AG08396 (cell line): ENCODE measurements around the gene ZNF524.
"Not testable (repeated sequence)": the region's sequence is repeated elsewhere in the genome, so short reads cannot be mapped to it uniquely, and the experiment has no call there.

Experiments
- DNase-seq: peaks from one replicate; pipeline ENCODE4 v3.0.0; 2012; ENCODE audit warnings: low spot score, mixed read lengths

Gene ZNF524

DNA sequence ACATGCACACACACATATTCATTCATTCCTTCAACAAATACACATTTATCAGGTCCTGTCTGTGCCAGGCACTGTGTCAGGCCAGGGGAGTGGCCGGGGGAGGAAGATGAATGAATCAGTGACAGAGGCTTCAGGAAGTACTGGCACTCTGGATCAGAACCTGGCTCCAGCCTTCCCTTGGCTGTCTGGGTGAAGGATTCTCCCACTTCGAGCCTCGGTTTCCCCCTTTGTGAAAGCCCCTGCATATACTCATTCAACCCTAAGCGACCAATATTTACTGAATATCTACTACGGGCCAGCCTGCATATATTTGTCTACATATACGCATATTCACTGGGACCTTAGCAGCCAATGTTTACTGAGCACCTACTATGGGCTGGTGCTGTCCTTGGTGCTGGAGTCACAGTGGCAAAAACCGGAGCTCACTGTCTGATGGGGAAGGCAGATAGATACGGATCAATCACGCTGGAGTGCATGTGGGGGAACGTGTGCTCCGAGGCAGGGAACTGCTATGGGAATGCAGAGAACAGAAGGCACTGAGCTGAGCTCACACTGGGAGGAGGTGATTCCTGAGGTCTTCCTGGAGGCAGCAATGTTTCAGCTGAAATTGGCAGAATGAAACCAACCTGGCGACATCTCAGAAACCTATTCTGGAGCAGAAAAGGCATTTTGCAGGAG lies 18.8 kb upstream of the ZNF524 start:
- DNase-seq = no peak

DNA sequence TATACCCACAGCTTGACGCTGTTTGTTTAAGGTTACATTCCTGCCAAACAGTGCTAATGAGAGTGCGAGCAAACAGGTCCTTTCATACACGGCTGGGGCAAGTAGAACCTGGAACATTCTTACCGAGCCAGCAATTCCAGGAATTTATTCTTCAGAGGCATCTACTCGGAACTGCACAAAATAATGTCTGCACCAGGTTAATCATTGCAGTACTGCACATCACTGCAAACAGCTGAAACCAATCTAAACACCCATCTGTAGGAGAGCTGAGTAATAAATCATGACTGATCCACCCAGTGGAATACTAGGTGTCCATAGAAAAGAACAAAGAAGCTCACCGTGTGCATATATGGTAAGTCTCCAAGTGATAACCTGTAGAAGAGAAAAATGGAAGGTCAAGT lies 18.3 kb upstream of the ZNF524 start:
- no peak for DNase-seq

DNA sequence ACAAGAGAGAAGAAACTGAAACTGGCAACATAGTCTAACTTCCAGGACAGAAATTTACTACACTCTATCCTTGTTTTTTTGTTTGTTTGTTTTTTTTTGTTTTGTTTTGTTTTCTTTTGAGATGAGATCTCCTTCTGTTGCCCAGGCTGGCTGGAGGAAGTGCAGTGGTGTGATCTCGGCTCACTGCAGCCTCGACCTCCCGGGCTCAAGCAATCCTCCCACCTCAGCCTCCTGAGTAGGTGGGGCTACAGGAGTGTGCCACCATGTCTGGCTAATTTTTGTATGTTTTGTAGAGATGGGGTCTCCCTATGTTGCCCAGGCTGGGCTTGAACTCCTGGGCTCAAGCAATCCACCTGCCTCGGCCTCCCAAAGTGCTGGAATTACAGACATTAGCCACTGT lies 17.8 kb upstream of the ZNF524 start:
- DNase-seq = not testable (repeated sequence)

DNA sequence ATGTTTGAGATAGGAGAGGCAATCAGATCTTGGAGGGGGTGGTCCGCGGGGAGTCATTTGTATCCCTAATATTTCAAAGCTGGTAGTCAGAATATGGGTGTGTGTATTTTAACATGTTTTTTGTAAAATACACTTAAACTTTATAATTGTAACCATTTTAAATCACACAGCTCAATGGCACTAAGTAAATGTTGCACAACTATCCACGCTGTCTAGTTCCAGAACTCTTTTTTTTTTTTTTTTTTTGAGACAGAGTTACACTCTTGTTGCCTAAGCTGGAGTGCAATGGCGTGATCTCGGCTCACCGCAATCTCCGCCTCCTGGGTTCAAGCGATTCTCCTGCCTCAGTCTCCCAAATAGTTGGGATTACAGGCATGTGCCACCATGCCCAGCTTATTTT lies 16.2 kb upstream of the ZNF524 start:
- DNase-seq = not testable (repeated sequence)

DNA sequence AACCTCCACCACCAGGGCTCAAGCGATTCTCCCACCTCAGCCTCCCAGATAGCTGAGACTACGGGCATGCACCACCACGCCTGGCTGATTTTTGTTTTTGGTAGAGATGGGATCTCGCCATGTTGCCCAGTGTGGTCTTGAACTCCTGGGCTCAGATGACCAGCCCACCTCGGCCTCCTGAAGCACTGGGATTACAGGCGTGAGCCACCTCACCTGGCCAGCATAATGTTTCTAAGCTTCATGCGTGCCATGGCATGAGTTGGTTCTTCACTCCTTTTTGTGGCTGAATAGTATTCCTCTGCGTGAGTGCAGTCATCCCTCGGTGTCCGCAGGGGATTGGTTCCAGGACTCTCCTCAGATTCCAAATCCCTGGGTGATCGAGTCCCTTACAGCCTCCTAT lies 15.2 kb upstream of the ZNF524 start:
- no peak for DNase-seq

DNA sequence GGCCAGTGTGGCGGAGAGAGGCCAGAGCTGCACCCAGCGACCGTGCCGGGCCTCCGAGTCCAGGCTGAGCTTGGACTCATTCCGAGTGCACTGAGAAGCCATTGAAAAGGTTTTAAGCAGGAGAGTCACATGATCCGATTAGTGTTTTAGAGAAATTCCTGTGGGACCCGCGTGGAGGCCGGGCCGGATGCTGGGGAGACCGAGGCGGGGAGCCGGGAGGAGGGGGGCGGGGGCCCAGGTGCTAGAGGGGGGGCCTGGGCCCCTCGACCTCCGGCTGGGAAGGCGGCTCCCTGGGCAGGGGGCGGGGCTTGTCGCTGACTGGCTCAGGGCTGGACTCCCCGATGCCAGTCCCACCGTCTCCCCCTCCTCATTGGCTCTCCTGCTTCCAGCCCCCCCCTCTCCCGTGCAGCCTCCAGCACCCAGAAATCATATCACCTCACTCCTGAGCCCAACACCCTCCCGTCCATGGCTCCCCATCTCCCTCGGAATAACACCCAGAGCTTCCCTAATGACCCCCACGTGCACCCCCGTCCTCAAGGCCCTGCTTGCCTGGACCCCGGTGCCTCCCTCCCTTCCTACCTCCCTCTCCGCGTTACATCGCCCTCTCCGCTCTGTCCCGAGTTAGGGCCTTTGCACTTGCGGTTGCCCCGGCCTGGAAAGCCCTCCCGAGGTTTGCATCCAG lies 14.3 kb upstream of the ZNF524 start:
- DNase-seq = peak; percentile 75

DNA sequence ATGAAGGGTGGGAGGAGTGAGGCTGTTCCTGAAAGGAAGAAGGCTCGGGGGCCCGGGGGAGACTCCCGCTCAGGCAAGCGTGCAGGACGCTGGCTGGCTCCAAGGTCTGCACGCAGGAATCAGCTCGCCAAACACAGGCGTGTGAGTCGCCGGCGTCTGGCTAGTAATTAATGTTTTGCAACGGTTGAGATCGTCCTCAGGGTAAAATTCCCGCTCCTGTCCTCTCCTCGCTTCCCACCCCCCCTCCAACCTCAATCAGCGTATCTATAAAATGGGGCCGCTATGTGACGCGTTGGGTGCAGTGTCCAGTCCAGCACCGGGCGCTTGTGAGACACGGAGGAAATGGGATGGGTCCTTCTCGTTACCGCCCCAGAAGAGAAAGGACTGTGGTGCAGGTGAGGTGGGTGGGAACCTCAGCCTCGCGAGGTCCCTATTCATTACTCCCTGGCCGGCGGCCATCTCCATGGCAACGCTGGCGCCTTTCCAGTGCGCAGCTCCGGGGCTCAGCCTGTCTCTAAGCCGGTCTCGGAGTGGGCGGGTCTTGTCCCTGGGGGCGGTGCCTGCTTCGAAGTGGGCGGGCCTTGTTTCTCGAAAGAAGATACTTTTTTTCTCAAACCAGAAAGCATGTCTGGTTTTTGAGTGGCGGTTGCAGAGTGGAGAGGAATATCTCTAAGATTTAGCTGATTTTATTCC lies 13.0 kb upstream of the ZNF524 start:
- DNase-seq = peak; percentile 97

DNA sequence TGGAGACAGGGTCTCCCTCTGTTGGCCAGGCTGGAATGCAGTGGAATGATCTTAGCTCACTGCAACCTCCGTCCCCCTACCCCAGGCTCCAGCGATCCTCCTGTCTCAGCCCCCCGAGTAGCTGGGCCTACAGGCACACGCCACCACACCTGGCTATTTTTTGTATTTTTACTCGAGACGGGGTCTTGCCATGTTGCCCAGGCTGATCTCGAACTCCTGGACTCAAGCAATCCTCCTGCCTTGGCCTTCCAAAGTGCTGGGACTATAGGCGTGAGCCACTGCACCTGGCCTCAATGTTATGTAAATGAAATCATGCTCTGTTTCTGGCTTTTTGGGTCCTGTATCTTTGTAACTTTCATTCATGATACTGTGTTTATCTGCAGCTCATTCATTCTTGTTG lies 11.3 kb upstream of the ZNF524 start:
- no peak for DNase-seq

DNA sequence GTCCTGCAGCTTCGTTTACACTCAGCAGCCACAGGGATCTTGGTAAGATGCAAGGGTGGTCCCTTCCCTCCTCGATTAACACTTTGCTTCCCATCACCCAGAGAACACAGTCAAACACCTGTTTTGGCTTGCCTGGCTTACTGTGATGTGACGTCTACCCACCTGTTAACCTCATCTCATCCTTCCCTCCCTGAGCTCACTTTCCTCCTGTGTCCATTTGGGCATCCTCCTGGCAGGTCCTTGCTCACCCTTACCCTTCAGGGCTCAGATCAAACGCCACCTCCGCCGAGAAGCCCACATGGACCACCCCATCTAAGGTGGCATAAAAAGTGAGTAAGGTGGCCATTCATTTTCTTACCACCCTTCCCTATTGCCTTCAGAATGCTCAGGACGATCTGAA lies 10.0 kb upstream of the ZNF524 start:
- DNase-seq = no peak

DNA sequence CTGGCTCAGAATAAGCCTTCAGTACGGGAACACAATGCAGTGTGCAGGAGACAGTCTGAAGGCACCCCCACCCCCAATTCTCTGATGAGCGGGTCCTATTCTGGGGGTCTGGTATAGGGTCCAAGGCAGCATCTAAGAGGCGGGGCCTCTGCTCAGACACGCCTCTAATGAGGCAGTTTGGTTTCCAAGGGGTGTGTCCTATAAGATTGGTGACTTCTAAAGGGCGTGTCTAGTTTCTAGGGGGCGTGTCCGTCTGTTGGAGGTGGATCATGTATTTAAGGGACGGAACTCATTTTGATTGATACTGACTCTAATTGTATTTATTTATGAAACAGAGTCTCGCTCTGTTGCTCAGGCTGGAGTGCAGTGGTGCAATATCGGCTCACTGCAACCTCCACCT lies 9.5 kb upstream of the ZNF524 start:
- DNase-seq = no peak

DNA sequence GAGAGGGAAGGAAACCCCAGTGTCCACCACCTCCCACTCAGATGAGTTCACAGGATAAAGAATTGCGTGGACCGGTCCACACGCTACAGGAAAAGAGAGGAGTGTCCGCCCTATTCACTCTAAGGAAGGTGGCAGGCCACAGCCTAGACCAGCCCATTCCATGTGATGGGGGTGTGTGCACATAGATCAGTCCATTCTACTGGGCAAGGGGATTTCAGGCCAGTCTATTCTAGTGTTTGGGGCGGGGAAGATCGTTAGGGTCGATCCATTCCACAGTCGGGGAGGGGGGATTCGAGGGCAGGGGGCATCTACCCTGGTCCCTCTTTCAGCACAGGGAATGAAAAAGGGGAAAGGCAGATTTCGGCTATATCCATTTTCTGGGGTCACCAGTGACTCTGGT lies 8.5 kb upstream of the ZNF524 start:
- DNase-seq = no peak

DNA sequence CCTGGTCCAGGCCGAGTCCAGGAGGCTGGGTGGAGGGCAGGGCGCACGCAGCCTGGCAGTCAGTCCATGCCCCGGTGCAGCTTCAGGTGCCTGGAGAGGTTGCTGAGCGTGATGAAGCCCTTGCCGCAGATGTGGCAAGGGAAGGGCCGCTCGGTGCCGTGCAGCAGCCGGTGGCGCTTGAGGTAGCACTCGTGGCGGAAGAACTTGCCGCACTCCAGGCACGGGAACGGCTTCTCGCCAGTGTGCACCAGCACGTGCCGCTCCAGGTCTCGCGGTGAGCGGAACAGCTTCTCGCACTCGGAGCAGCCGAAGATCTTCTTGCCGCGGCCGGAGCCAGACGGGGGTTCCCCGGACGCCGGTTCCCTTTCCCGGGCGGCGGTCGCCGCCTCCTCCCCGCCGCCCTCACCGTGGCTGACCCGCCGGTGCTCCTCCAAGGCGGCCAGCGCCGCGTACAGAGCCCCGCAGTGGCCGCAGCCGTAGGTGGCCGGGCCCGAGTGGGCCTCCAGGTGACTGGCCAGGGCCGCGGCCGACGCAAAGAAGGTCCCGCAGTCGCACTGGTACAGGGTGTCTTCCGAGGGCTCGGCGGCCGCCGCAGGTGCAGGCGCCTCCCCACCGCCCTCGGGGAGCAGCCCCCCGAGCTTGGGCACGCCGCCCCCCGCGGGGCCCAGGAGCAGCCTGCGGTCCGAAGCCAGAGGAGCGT lies 7.5 kb upstream of the ZNF524 start:
- no peak for DNase-seq

DNA sequence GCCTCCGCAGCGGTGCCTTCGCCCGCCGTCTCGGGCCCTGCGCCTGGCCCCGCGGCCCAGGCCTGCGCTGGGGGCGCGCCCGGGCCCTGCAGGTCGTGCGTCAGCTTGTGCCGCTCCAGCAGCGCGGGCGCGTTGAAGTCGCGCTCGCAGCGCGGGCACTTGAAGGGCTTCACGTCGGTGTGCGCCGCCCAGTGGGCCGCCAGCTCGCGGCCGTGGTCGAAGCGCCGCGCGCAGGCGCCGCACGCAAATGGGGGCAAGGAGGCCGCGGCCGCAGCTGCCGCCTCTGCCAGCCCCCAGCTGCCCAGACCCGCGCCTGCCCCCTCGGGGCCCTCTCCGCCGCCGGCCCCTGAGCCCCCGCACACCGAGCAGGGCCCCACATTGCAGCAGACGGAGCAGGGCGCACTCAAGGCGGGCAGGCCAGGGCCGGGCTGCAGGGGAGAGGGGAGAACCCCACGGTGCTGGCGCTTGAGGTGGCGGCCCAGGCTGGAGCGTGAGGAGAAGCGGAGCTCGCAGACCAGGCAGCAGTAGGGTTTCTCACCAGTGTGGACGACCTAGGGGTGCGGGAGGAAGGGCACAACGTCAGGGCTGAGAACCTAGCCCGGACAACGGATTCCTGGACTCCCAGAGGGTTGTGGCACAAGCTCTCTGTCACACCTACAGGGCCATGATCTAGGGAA lies 6.9 kb upstream of the ZNF524 start:
- no peak for DNase-seq

DNA sequence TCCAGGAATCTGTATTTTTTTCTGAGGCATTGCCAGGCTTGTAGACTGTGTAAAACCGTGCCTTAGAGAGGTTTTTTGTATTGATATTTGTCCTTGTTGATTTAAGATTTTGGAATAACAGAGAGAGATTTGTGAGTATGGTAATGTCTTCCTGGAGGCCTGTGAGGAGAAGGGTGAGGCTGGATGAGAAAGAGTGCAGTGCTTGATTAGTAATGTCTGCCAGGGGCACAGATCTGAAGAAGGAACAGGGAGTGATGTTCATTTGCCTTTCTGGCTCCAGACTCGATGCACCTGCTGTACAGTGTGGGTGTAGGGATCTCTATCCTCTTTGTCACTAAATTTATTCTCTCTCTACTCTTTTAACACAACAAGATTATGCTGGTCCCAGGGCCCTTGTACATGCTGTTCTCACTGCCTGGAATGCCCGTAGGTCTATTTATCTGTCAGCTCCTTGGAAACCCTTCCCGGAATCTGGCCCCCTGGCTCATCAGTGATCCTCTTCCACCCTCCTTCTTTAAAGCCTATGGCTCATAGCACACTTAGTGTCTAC lies 5.0 kb upstream of the ZNF524 start:
- DNase-seq = no peak

DNA sequence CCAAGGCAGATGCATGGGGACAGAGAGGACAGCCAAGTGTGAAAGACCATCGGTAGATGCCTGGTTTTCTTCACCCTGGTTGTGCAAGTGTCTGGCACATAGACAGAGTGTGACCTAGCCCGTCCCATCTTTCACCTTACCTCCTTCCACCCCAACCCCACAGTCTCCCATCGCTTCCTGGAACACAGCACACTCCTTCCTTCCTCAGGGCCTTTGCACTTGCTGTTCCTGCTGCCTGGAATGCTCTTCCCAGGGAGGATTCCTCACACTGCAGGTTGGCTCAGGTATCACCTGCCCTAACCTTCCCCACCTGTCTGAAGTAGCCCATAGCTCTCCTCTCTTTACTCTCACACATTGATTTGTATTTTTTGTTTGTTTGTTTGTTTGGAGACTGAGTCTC lies 3.8 kb upstream of the ZNF524 start:
- no peak for DNase-seq

DNA sequence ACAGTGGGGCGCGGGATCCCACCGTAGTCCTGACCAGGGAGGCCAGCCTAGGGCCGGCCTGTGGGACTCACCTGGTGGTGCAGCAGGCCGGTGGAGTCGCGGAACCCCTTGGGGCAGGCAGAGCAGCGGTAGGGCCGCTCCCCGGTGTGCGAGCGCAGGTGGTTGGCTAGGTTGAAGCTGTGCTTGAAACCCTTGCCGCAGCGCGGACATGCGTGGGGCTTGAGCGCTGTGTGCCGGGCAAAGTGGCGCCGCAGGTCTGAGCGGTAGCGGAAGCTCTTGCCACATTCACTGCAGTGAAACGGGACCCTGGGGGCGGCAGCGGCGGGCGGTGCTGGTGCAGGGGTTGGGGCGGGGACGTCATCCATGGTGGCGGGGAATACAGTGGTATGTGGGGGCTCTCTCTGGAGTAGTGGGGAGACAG lies 2.6 kb upstream of the ZNF524 start:
- DNase-seq = no peak

DNA sequence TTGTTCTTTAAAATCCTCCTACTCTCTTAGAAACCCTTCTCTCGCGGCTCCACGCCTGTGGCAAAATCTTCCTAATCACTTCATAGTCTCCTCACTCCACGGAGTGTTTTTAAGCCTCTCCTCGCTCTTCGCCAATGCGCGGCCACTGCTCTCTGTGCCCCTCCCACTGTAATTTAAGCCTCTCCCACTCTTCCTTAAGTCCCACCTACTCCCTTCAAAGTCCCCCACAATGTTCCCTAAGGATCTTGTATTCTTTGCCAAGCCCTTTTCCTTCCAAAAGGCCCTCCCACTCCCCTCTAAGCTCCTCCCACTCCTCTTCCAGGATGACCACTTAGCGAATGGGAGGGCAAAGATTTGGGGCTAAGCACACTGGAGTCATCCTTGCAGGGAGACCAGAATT lies 2.1 kb upstream of the ZNF524 start:
- no peak for DNase-seq

DNA sequence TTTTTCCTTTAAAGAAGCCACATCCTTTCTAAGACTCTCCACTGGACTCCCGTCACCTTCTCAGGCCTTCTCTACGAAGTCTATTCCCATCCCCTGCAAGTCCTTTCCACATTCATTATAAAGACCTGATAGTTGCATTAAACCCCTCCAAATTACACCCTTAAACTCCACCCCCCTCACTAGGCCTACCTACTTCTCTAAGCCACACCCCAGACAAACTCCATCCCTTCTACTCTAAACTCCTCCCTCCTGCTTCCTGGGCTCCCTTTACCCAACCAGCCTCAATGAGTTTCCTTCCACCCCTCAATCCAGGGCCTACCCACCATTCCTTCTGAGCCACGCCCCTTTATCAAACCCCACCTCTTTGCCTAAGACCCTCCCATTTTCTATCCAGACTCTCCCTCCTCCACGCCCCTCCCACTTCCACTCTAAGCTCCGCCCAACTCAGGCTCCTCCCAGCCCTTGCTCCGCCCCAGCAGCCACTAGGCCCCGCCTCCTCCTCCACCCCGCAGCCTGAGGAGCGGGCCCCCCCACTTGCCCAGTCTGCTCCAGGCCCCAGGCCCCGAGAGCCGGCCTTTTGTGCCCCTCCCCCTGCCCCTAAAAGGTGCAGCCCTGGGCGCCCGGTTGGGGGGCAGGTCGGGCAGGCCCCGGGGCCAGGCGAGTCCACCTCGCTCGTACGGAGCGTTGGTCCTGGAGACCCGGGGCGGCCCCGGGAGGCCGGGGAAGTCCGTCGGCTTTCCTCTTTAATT lies 1.2 kb upstream of the ZNF524 start:
- DNase-seq = peak; percentile 94

DNA sequence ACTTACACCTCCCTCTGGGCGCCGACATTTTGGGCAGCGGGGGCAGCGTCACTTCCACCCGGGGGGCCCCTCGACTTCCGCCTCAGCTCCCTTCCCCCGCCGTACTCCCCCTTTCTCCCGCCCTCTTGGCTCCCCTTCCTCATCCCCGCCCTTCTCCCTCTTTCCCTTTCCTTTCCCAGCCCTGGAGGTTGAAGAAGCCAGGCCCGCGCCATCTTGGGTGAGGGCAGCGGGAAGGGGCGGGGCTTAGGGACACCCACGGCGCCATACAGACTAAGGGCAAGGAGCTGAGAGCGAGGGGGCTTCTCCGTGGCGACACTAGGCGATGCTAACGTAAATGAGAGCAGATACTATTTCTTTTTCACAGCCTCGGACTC lies 633 bp upstream of the ZNF524 start, which contains the start of gene FIZ1:
Gene FIZ1, minus strand, starts transcription at position 50 of the 374 bp plus-strand sequence. CDS start 1,652 bp downstream, outside the sequence.
- DNase-seq = peak; percentile 93

DNA sequence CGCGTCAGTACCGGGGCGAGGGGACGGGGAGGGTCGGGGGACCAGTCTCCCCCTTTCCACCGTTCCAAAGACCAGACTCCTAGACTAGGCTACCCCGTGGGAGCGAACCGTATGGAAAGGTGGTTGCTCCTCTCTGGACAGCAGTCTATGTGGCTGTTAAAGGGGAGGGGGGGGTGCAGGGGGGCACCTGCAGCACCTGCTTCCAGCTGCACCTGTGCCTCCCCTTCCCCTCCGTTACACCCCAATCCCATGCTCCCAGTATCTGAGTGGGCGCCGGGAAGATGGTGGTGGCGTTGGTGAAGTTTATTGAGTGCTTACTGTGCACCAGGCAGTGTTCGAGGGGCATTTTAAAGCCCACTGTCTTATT lies 557 bp downstream of the ZNF524 start:
- no peak for DNase-seq

DNA sequence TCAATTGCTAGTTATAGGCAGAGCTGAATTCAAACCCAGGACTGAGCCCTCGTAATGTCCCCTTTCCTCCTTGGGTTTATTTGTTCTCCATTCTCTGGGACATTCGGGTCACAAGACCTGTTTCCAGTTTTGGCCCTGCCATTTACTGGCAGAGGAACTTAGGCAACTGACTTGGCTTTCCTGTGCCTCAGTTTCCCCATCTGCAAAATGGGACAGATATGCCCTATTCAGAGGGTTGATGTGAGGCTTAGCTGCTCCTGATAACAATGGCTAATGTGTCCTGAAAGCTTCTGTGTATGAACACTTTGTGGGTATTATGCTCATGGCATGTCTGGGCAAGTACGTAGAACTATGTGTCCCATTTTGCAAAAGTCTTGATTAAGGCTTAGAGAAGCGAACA lies 996 bp downstream of the ZNF524 start:
- no peak for DNase-seq
